GM12864 (cell line): ENCODE results near the gene CKS1B.

Experiments
- DNase-seq: peaks from one replicate; pipeline ENCODE4 v3.0.0-alpha.2; 2011; ENCODE audit warnings: low read depth
- H3K4me3 ChIP-seq: 2 replicates; pipeline ENCODE4 v1.5.1; 2011; ENCODE audit warnings: mild to moderate bottlenecking, low read depth, low read length, control low read depth
- TF ChIP-seq, protein P1 (sequence below): IDR thresholded peaks from 2 replicates; pipeline ENCODE4 v1.5.1; 2011; ENCODE audit warnings: low read depth, mild to moderate bottlenecking, moderate library complexity, low read length, control low read depth, inconsistent platforms; ENCODE audit errors: missing control alignments

Gene CKS1B

DNA sequence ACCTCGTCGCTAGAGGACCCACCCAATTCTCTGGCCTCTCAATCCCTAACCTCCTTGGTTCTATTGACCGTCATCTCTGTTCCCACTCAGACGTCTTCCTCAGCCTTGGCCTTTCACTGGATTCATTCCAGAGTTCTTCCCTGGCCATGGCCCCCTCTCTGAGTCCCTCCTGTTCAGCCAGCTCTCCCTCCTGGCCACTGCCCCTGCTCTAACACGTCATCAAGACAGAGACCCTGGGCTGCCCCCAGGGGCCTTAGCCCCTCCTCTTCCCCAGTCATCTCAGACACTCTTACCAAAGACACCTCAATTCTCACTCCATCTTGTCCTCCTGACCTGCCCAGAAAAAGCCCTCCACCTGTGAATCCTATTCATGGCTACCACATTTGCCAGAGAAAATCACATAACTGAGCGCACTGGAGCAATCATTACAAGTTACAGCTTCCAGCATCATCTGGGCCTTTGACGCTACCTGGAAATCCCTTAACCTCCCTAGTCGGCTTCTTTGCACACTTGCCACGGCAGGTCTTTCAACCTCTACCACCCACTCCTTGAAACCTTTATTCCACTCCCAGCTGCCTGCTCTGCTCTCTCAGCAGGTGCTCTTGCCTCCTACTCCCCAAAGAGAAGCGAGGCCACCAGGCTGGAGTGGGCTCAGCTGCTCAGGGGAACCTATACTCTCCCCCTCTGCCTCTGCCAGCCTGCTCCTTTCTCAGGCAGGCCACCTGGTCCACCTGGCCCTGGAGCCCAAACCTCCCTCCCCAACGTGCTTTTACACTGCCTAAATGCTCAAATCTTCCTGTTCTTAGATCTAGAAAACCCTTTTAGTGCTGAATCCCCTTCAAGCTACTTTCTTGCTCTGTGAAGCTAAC is 45.1 kb downstream of the CKS1B start:
- no peak overlapping the region for H3K4me3 ChIP-seq
- no peak for DNase-seq
- TF ChIP-seq, protein P1, sequence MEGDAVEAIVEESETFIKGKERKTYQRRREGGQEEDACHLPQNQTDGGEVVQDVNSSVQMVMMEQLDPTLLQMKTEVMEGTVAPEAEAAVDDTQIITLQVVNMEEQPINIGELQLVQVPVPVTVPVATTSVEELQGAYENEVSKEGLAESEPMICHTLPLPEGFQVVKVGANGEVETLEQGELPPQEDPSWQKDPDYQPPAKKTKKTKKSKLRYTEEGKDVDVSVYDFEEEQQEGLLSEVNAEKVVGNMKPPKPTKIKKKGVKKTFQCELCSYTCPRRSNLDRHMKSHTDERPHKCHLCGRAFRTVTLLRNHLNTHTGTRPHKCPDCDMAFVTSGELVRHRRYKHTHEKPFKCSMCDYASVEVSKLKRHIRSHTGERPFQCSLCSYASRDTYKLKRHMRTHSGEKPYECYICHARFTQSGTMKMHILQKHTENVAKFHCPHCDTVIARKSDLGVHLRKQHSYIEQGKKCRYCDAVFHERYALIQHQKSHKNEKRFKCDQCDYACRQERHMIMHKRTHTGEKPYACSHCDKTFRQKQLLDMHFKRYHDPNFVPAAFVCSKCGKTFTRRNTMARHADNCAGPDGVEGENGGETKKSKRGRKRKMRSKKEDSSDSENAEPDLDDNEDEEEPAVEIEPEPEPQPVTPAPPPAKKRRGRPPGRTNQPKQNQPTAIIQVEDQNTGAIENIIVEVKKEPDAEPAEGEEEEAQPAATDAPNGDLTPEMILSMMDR: no peak

DNA sequence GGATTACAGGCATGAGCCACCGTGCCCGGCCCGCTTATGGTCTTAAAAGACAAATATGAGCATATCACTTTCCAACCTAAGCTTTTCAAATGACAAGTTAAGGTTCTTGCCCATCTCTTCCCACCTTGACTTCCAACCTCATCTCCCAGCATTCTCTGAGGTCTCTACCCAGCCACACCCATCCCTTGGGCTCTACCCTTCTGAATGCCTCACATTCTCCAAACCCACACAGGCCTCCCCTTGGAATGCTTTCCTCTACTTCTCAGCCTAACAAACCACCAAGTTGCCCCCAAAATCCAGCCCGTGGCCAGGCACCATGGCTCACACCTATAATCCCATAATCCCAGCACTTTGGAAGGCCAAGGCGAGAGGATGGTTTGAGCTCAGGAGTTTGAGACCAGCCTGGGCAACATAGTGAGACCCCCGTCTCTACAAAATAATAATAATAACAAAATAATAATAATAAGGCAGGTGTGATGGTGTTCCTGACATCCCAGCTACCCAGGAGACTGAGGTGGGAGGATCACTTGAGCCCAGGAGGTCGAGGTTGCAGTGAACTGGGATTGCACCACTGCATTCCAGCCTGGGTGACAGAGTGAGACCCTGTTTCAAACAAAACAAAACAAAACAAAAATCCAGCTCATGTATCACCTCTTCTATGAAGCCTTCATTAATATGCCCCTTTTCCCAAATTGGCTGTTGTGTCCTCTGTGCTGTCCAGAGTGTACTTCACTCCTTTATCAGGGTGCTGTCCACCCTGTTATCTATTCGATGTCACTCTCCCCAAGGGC is 47.9 kb downstream of the CKS1B start:
- TF ChIP-seq, protein P1: no peak
- DNase-seq: no peak
- no peak overlapping the region for H3K4me3 ChIP-seq

DNA sequence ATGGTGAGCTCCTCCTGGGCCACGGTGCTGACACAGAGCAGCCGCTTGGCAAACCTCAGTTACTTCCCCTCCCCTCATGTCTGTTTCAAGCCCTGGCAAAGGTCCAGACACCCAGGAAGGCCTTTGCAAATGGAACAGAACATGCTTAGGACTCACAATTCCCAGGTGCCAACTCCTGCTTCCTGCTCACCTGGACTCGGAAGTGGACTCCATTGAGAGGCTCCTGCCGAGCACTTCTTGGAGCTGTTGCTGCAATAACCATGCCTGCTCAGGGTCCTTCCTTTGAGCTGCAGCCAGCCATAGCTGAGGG is 48.4 kb downstream of the CKS1B start:
- TF ChIP-seq, protein P1: no peak
- no peak for DNase-seq
- no peak overlapping the region for H3K4me3 ChIP-seq

DNA sequence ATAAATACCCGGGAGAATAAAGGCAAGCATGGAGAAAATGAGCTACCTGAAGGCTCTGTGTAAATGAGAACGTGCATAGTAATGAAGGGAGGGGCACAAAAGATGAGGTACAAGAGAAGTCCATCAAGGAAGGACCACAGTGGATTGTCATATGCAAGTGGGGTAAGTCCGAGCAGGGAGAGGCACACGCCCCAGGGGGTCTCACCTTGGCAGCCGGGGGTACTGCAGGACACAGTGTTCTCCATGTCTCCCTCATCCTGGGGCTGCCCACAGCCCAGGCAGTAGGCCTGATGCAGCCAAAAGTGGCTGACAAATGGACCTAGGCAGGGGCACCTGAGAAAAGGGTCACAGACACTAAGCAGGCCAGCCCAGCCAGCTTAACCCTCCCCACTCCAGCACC is 49.1 kb downstream of the CKS1B start:
- no peak overlapping the region for H3K4me3 ChIP-seq
- TF ChIP-seq, protein P1: no peak
- DNase-seq: no peak

DNA sequence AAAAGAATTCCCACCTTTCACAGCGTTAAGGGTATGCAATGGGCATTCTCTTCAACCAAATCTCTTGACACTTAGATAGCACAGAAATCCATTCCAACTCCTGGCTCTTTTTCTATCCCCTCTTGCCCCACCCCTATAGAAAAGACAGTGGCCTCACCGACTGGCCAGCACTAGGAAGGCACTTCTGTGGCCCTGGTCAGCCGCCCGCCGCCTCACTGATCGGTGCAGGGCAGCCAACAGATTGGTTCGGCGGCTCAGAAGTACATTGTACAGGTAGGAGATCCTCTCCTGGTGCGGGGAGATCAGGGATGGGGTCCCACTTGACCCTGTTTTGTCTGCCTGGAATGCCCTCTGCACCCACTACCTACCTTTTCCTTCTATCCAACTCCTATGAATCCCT is 49.8 kb downstream of the CKS1B start:
- TF ChIP-seq, protein P1: no peak
- H3K4me3 ChIP-seq: no peak overlapping the region
- DNase-seq: no peak

DNA sequence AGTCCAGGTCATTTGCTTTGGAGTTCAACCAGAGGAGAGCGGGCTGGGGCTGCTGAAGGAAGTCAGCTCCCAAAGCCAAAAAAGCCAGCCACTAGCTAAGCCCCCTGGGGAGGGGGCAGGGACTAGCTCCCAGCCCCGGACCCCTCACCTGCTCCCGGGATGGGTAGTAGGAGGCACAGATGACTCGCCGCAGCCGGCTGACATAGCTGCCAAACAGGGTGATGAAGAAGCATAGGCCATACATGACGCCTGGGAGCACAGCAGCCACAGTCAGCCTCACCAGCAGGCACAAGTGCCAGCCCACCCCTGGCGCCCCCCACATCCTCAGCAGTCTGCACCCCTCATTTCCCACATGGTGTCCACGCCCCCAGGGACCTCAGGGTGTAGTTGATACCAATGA is 51.7 kb downstream of the CKS1B start:
- H3K4me3 ChIP-seq: no peak overlapping the region
- DNase-seq: no peak
- TF ChIP-seq, protein P1: no peak

DNA sequence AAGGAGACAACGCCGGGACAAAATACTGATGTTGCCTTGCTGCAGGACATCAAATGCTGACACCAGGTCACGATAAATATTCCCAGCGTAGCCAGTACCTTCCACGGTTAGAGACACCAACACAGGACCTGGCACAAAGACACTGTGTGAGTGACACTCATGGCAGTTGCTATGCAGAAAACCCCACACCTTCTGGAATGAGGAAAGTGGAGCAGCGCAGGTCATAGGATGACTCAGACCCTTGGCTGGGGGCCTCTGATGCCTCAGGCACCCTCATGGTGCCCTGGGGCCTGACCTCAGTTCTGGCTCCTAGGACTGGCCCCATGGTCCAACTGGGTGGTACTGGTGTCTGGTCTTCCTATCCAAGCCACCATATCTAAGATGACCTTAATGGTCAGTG is 52.1 kb downstream of the CKS1B start:
- no peak for DNase-seq
- TF ChIP-seq, protein P1: no peak
- no peak overlapping the region for H3K4me3 ChIP-seq
